DMS 273 (cell line): ENCODE data around the gene DRAM2.
"Not testable (repeated sequence)": the region's sequence is repeated elsewhere in the genome, so short reads cannot be mapped to it uniquely, and the experiment has no call there.

Source experiments
- DNase-seq: peaks from one replicate; lab custom pipeline; 2025; ENCODE audit not compliant: unreplicated experiment; lab: John Stamatoyannopoulos, UW

DRAM2 gene

GRCh38 chr1:111084999-111085398 lies 54.9 kb downstream of the DRAM2 start:
- no peak for DNase-seq

GRCh38 chr1:111082421-111083203 lies 57.3 kb downstream of the DRAM2 start:
- no peak for DNase-seq

GRCh38 chr1:111079329-111079728 lies 60.6 kb downstream of the DRAM2 start:
- not testable (repeated sequence) for DNase-seq

- not testable (repeated sequence) for DNase-seq
Measured at GRCh38 chr1:111077312-111077711, 62.6 kb downstream of the DRAM2 start.
